Measurements from ENCODE around the gene TNP1.

The TNP1 gene

DNA sequence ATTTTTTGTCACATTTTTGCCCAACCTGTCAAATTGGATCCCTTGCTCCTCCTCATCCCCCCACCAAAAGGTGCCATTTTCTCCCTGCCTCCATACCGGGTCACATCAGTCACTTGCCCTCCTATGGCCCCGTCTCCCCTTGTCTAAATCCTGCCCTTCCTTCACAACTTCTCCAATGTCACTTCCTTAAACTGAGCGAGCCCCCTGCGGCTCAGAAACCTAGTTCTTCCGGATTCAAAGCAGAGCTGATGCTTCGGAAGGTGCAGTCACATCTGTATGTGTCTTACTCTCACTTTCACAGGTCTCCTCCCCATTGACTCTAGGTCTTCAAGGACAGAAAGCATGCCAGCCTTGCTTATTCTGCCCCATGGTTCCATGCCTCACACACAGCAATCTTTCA is 22.1 kb downstream of the TNP1 start:
- no peak for DNase-seq

GRCh38 chr2:216833061-216833460 is 26.8 kb downstream of the TNP1 start:
- no peak for DNase-seq

- no peak for DNase-seq
Observed at GRCh38 chr2:216830346-216830745, 29.5 kb downstream of the TNP1 start.

DNA sequence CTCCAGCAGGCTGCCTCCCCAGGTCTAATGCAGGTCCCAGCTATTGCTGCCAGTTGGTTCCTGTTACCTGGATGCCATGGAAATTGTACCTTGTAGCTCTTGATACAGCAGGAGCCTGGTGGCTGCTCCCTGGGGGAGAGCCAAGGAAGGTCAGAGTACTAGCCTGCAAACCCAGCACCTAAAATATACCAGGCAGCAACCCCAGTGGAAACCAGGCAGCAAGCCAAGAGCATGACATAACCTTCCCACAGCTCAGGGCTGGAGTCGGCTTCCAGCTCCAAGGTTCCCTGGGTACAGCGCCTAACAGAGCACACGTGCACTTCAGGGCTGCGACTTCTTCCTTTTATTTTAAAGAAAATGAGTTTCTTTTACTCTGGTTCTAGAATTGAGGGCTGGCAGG is 30.3 kb downstream of the TNP1 start:
- no peak for DNase-seq

GRCh38 chr2:216827073-216827720 is 32.7 kb downstream of the TNP1 start:
- no peak for DNase-seq

GRCh38 chr2:216822470-216822869 is 37.4 kb downstream of the TNP1 start:
- no peak for DNase-seq

DNA sequence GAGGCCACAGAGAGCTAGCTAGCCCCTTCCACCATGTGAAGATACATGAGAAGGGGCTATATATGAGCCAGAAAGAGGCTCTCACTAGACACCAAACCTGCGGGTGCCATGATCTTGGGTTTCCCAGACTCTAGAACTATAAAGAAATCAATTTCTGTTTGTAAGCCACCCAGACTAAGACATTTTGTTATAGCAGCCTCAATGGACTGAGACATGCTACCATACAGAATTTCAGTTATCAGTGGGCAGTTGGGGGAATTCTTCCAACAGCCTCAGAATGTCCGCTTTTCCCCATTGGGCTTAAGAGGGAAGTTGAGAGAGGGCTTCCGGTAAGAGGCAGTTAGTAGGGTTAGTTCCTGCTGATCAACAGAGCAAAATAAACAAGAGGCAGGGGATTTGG is 39.2 kb downstream of the TNP1 start:
- no peak for DNase-seq

- DNase-seq, result no peak
Observed at GRCh38 chr2:216819766-216820165, 40.1 kb downstream of the TNP1 start.

GRCh38 chr2:216819055-216819454 is 40.8 kb downstream of the TNP1 start:
- no peak for DNase-seq

GRCh38 chr2:216810399-216811160 is 49.3 kb downstream of the TNP1 start:
- DNase-seq, result no peak
